GM23338 (cell line): ENCODE measurements around the gene ZNF177.

Experiments
- CTCF ChIP-seq, 2 experiments: fragments of 200-600 bp in 1 of 2; sonication (generic) in 1 of 2; conservative IDR thresholded peaks; 2 replicates each; pipeline versions ENCODE4 v1.5.1 to v1.6.1; 2016 to 2017; ENCODE audit warnings: antibody characterized with exemption in 2 of 2, low read depth in 2 of 2, mild to moderate bottlenecking in 2 of 2, moderate library complexity in 1 of 2
- ETS1 ChIP-seq: IDR thresholded peaks from 2 replicates; pipeline ENCODE4 v1.6.1; 2016; ENCODE audit warnings: antibody characterized with exemption
- EZH2 ChIP-seq: fragments of 200-600 bp; sonication (generic); IDR thresholded peaks from one replicate; pipeline ENCODE4 v1.8.0; 2017; ENCODE audit warnings: antibody characterized with exemption, mild to moderate bottlenecking, low read depth; ENCODE audit not compliant: unreplicated experiment
- POLR2AphosphoS5 ChIP-seq: IDR thresholded peaks from 2 replicates; pipeline ENCODE4 v1.6.1; 2016; ENCODE audit warnings: antibody characterized with exemption, low read depth
- REST ChIP-seq: IDR thresholded peaks from one replicate; pipeline ENCODE4 v1.6.1; 2018; ENCODE audit warnings: antibody characterized with exemption; ENCODE audit not compliant: unreplicated experiment
- STAT1 ChIP-seq: IDR thresholded peaks from one replicate; pipeline ENCODE4 v1.6.1; 2016; ENCODE audit warnings: antibody characterized with exemption; ENCODE audit not compliant: unreplicated experiment

GRCh38 chr19:9313756-9314155, 49.1 kb upstream of the ZNF177 start:
- TF ChIP-seq CTCF (conservative IDR thresholded peaks at IDR 0.05; ENCODE audit: low read depth in 2 of 2) (no peak), POLR2AphosphoS5 (no peak), REST (no peak), ETS1 (no peak), EZH2 (no peak), STAT1 (no peak)
